ENCODE measurements around the gene NR3C2.
A peak's percentile ranks its signal among the peaks of the same experiment; 100 is the strongest.

The NR3C2 gene

GRCh38 chr4:148435654-148436406 is 6.4 kb downstream of the NR3C2 start:
- no peak for DNase-seq (ENCODE audit: low spot score)

- no peak for DNase-seq (ENCODE audit: low spot score)
Observed at GRCh38 chr4:148434075-148434773, 8.0 kb downstream of the NR3C2 start.

- no peak for DNase-seq (ENCODE audit: low spot score)
Observed at GRCh38 chr4:148431401-148431800, 10.8 kb downstream of the NR3C2 start.

GRCh38 chr4:148430854-148431253 is 11.4 kb downstream of the NR3C2 start:
- no peak for DNase-seq (ENCODE audit: low spot score)

- no peak for DNase-seq (ENCODE audit: low spot score)
Observed at GRCh38 chr4:148429206-148429605, 13.0 kb downstream of the NR3C2 start.

- no peak for DNase-seq (ENCODE audit: low spot score)
Observed at GRCh38 chr4:148426643-148427042, 15.6 kb downstream of the NR3C2 start.

GRCh38 chr4:148425327-148426110 is 16.7 kb downstream of the NR3C2 start:
- DNase-seq (ENCODE audit: low spot score), result no peak

GRCh38 chr4:148420397-148420796 is 21.8 kb downstream of the NR3C2 start:
- DNase-seq (ENCODE audit: low spot score), result no peak

- no peak for DNase-seq (ENCODE audit: low spot score)
Observed at GRCh38 chr4:148415500-148415899, 26.7 kb downstream of the NR3C2 start.

- DNase-seq (ENCODE audit: low spot score), result no peak
Observed at GRCh38 chr4:148412460-148412994, 29.7 kb downstream of the NR3C2 start.

- no peak for DNase-seq (ENCODE audit: low spot score)
Observed at GRCh38 chr4:148405161-148405893, 36.9 kb downstream of the NR3C2 start.

- no peak for DNase-seq (ENCODE audit: low spot score)
Observed at GRCh38 chr4:148398988-148399387, 43.2 kb downstream of the NR3C2 start.

GRCh38 chr4:148397771-148398170 is 44.4 kb downstream of the NR3C2 start:
- DNase-seq (ENCODE audit: low spot score), result no peak

- DNase-seq (ENCODE audit: low spot score), result no peak
Observed at GRCh38 chr4:148396986-148397673, 45.1 kb downstream of the NR3C2 start.

- no peak for DNase-seq (ENCODE audit: low spot score)
Observed at GRCh38 chr4:148395771-148396170, 46.4 kb downstream of the NR3C2 start.

- DNase-seq (ENCODE audit: low spot score), result no peak
Observed at GRCh38 chr4:148391056-148391455, 51.2 kb downstream of the NR3C2 start.

- no peak for DNase-seq (ENCODE audit: low spot score)
Observed at GRCh38 chr4:148390311-148390710, 51.9 kb downstream of the NR3C2 start.

- no peak for DNase-seq (ENCODE audit: low spot score)
Observed at GRCh38 chr4:148380291-148380690, 61.9 kb downstream of the NR3C2 start.

GRCh38 chr4:148376151-148376550 is 66.1 kb downstream of the NR3C2 start:
- peak; percentile 85 for DNase-seq (ENCODE audit: low spot score)

GRCh38 chr4:148375584-148375983 is 66.6 kb downstream of the NR3C2 start:
- no peak for DNase-seq (ENCODE audit: low spot score)

GRCh38 chr4:148373093-148373492 is 69.1 kb downstream of the NR3C2 start:
- no peak for DNase-seq (ENCODE audit: low spot score)

Data from LoVo (cell line).